Activated CD8-positive, alpha-beta memory T cell treated with anti-CD3 and anti-CD28 coated beads for 24 hours (primary cell): Measurements from ENCODE around the gene NKAIN4.
A peak's percentile ranks its signal among the peaks of the same experiment; 100 is the strongest.

ENCODE experiments used
- DNase-seq: peaks from one replicate; pipeline ENCODE4 v3.0.0-alpha.2; 2020

Gene NKAIN4

GRCh38 chr20:63273059-63273579 is 18.9 kb upstream of the NKAIN4 start:
- no peak for DNase-seq

GRCh38 chr20:63272105-63273058 is 18.1 kb upstream of the NKAIN4 start, which contains the start of gene ARFGAP1:
ARFGAP1 (plus strand) TSS chr20:63272813; CDS start chr20:63275581, 2,768 bp downstream.
- peak; percentile 93 for DNase-seq

GRCh38 chr20:63270606-63271325 is 16.5 kb upstream of the NKAIN4 start:
- no peak for DNase-seq

GRCh38 chr20:63269724-63270123 is 15.5 kb upstream of the NKAIN4 start:
- no peak for DNase-seq

GRCh38 chr20:63268671-63269439 is 14.6 kb upstream of the NKAIN4 start:
- DNase-seq: no peak

GRCh38 chr20:63268256-63268655 is 14.0 kb upstream of the NKAIN4 start:
- DNase-seq: no peak

GRCh38 chr20:63267691-63268090 is 13.4 kb upstream of the NKAIN4 start:
- no peak for DNase-seq

- no peak for DNase-seq
Observed at GRCh38 chr20:63265891-63266515, 11.7 kb upstream of the NKAIN4 start.

- DNase-seq: no peak
Observed at GRCh38 chr20:63264519-63264918, 10.3 kb upstream of the NKAIN4 start.

- DNase-seq: no peak
Observed at GRCh38 chr20:63264000-63264399, 9.7 kb upstream of the NKAIN4 start.

- no peak for DNase-seq
Observed at GRCh38 chr20:63262836-63263235, 8.6 kb upstream of the NKAIN4 start.

GRCh38 chr20:63261795-63262528 is 7.7 kb upstream of the NKAIN4 start:
- DNase-seq: no peak

GRCh38 chr20:63261060-63261794 is 7.0 kb upstream of the NKAIN4 start:
- DNase-seq: no peak

GRCh38 chr20:63260521-63260920 is 6.3 kb upstream of the NKAIN4 start:
- DNase-seq: no peak

GRCh38 chr20:63259734-63260460 is 5.6 kb upstream of the NKAIN4 start:
- DNase-seq: no peak

- DNase-seq: no peak
Observed at GRCh38 chr20:63258781-63259180, 4.5 kb upstream of the NKAIN4 start.

GRCh38 chr20:63257629-63258028 is 3.4 kb upstream of the NKAIN4 start:
- DNase-seq: no peak

- no peak for DNase-seq
Observed at GRCh38 chr20:63256954-63257353, 2.7 kb upstream of the NKAIN4 start.

- DNase-seq: no peak
Observed at GRCh38 chr20:63255931-63256704, 1.9 kb upstream of the NKAIN4 start.
